HuH-7.5 (cell line): ENCODE data around the gene ADGRG3.

Experiments used
- DNase-seq: peaks from one replicate; pipeline ENCODE4 v3.0.0; 2011; ENCODE audit warnings: low spot score

The ADGRG3 gene

GRCh38 chr16:57646388-57647039, 21.6 kb upstream of the ADGRG3 start:
- no peak for DNase-seq

GRCh38 chr16:57647136-57647875, 20.8 kb upstream of the ADGRG3 start:
- DNase-seq, result no peak

GRCh38 chr16:57648125-57648524, 20.0 kb upstream of the ADGRG3 start:
- DNase-seq, result no peak

- DNase-seq, result peak; percentile 91
Measured at GRCh38 chr16:57648581-57649442, 19.3 kb upstream of the ADGRG3 start.

- DNase-seq, result no peak
Measured at GRCh38 chr16:57649443-57649751, 18.7 kb upstream of the ADGRG3 start.

- DNase-seq, result no peak
Measured at GRCh38 chr16:57649846-57650245, 18.3 kb upstream of the ADGRG3 start.

- DNase-seq, result no peak
Measured at GRCh38 chr16:57651344-57652333, 16.5 kb upstream of the ADGRG3 start.

- no peak for DNase-seq
Measured at GRCh38 chr16:57652695-57653471, 15.2 kb upstream of the ADGRG3 start.

- DNase-seq, result no peak
Measured at GRCh38 chr16:57653936-57654335, 14.2 kb upstream of the ADGRG3 start.

GRCh38 chr16:57656342-57656955, 11.7 kb upstream of the ADGRG3 start:
- DNase-seq, result no peak

GRCh38 chr16:57657228-57657627, 10.9 kb upstream of the ADGRG3 start:
- DNase-seq, result no peak

GRCh38 chr16:57658130-57658877, 9.8 kb upstream of the ADGRG3 start:
- DNase-seq, result no peak

- no peak for DNase-seq
Measured at GRCh38 chr16:57658878-57659674, 9.0 kb upstream of the ADGRG3 start.

GRCh38 chr16:57660715-57661463, 7.2 kb upstream of the ADGRG3 start:
- DNase-seq, result no peak

- no peak for DNase-seq
Measured at GRCh38 chr16:57661510-57661909, 6.6 kb upstream of the ADGRG3 start.

- no peak for DNase-seq
Measured at GRCh38 chr16:57661936-57662906, 5.9 kb upstream of the ADGRG3 start.

- DNase-seq, result no peak
Measured at GRCh38 chr16:57663436-57663835, 4.7 kb upstream of the ADGRG3 start.
